Measurements from ENCODE around the gene AGR3. TPM values are rescaled to one million over a fixed set of nuclear protein-coding genes. Genes with fewer than 3 reads are reported as not detected.

Gene AGR3
- total RNA-seq, 1 experiment from 2014 or later = 0.57 TPM

DNA sequence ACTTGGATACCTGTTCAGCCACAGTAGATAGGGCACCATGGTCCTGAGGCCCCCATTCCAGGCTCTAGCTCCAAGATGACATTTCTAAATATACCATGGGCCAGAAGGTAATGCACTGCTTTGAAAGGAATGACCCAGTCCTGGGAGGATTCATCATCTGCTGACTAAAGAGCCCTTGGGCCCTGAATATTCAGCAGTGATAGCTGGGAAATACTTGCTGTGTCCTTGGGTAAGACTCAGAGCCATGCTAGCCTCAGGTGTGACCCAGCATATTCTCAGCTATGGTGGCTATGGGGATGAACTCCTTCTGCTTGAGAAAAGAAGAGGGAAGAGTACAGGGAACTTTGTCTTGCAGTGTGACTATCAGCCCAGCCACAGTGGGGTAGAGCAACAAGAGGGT lies 55.7 kb downstream of the AGR3 start:
- DNase-seq = no peak
- POLR2A ChIA-PET (ENCODE audit: unreplicated experiment) = interaction anchor here (0.7 kb wide), 1 partner anchor 73 kb away, joined by 5 read pairs; no protein-coding TSS in a partner anchor
- CTCF ChIA-PET = no interaction called here
- no peaks in the 10 kb centered on the region for H3K79me2 ChIP-seq (ENCODE audit: low read depth)
- no peaks in the 10 kb centered on the region for H3K36me3 ChIP-seq (ENCODE audit: low read depth)
- no peak overlapping the region for H3K4me3 ChIP-seq
- H2AFZ ChIP-seq = no peak overlapping the region
- no peaks in the 10 kb centered on the region for H3K4me1 ChIP-seq (replicated peaks; ENCODE audit: insufficient read depth)
- H3K9me2 ChIP-seq (ENCODE audit: insufficient read depth) = no peaks in the 10 kb centered on the region
- H3F3A ChIP-seq (ENCODE audit: insufficient read depth, low read depth) = no peaks in the 10 kb centered on the region
- no peak overlapping the region for H3K4me2 ChIP-seq
- no peak for TF ChIP-seq EZH2 (IDR thresholded peaks at IDR 0.05; ENCODE audit: low read depth)
- TF ChIP-seq, protein P1, sequence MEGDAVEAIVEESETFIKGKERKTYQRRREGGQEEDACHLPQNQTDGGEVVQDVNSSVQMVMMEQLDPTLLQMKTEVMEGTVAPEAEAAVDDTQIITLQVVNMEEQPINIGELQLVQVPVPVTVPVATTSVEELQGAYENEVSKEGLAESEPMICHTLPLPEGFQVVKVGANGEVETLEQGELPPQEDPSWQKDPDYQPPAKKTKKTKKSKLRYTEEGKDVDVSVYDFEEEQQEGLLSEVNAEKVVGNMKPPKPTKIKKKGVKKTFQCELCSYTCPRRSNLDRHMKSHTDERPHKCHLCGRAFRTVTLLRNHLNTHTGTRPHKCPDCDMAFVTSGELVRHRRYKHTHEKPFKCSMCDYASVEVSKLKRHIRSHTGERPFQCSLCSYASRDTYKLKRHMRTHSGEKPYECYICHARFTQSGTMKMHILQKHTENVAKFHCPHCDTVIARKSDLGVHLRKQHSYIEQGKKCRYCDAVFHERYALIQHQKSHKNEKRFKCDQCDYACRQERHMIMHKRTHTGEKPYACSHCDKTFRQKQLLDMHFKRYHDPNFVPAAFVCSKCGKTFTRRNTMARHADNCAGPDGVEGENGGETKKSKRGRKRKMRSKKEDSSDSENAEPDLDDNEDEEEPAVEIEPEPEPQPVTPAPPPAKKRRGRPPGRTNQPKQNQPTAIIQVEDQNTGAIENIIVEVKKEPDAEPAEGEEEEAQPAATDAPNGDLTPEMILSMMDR (conservative IDR thresholded peaks at IDR 0.05) = no peak
- BruUV-seq (replicated peaks) = no TSS peak
- H3K27me3 ChIP-seq (ENCODE audit: insufficient read depth, low read depth) = no peaks in the 10 kb centered on the region
- no peaks in the 10 kb centered on the region for H3K9me3 ChIP-seq (ENCODE audit: insufficient read depth, low read depth)
- no peak overlapping the region for H3K27ac ChIP-seq
- intact Hi-C loops (cut with micrococcal nuclease; ENCODE audit: unreplicated experiment) = no loop called here
- no peaks in the 10 kb centered on the region for H4K20me1 ChIP-seq (ENCODE audit: insufficient read depth)

DNA sequence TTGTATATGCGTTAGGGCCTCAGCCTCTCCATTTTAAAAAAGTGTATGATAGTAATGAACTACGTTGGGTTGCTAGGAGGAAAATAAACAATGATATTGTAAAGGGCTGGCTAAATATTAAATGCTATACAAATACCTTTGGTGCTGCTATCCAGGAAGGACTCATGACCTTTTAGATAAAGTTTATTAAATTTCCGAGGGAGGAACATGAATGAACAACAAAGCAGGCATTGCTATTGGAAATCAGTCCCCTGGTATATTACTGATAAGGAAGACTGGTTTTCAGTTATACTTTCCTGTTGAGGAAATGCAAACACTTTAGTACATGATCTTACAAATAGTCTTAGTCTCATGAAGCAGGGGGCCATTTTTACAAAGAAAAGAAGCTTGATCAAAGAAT lies 59.8 kb downstream of the AGR3 start:
- Histone ChIP-seq H3F3A (ENCODE audit: insufficient read depth, low read depth) (peaks cover 8% of the 10 kb centered on the region; the same call in 1 of the 2 replicates), H3K4me1 (replicated peaks; ENCODE audit: insufficient read depth) (peaks cover 13% of the 10 kb centered on the region), H3K36me3 (ENCODE audit: low read depth) (no peaks in the 10 kb centered on the region), H3K79me2 (ENCODE audit: low read depth) (no peaks in the 10 kb centered on the region), H3K4me3 (no peak overlapping the region), H3K27me3 (ENCODE audit: insufficient read depth, low read depth) (no peaks in the 10 kb centered on the region), H3K4me2 (no peak overlapping the region), H2AFZ (no peak overlapping the region), H4K20me1 (ENCODE audit: insufficient read depth) (no peaks in the 10 kb centered on the region), H3K27ac (no peak overlapping the region), H3K9me2 (ENCODE audit: insufficient read depth) (no peaks in the 10 kb centered on the region), H3K9me3 (ENCODE audit: insufficient read depth, low read depth) (peaks cover 10% of the 10 kb centered on the region; the same call in 1 of the 2 replicates)
- no peak for DNase-seq
- ChIA-PET POLR2A (ENCODE audit: unreplicated experiment) (no interaction called here), CTCF (no interaction called here)
- intact Hi-C loops (cut with micrococcal nuclease; ENCODE audit: unreplicated experiment) = no loop called here
- no TSS peak for BruUV-seq (replicated peaks)
- TF ChIP-seq EZH2 (IDR thresholded peaks at IDR 0.05; ENCODE audit: low read depth) = no peak
- TF ChIP-seq, protein P1 (conservative IDR thresholded peaks at IDR 0.05) = no peak

DNA sequence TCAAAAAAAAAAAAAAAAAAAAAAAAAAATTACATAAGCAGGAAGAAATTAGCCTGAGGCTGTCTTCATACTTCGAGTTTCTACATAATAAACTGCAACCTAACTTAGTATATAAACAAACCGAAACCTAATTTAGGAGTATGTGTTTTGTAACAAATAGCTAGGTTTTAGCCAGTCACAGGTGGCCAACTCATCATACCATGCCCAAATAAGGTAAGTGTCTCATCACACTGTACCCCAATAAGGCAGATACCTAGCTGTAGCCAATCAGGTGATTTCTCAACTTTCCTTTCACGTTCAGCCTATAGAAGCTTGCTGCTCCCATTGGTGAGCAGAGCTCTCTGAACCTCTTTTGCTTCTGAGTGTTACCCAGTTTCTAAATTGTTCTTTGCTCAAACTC lies 63.1 kb downstream of the AGR3 start:
- Histone ChIP-seq H3K4me3 (no peak overlapping the region), H3K27ac (no peak overlapping the region), H2AFZ (no peak overlapping the region), H3K79me2 (ENCODE audit: low read depth) (no peaks in the 10 kb centered on the region), H3K27me3 (ENCODE audit: insufficient read depth, low read depth) (no peaks in the 10 kb centered on the region), H3K36me3 (ENCODE audit: low read depth) (no peaks in the 10 kb centered on the region), H3K4me1 (replicated peaks; ENCODE audit: insufficient read depth) (peaks cover 16% of the 10 kb centered on the region), H3F3A (ENCODE audit: insufficient read depth, low read depth) (peaks cover 8% of the 10 kb centered on the region; the same call in 1 of the 2 replicates), H4K20me1 (ENCODE audit: insufficient read depth) (no peaks in the 10 kb centered on the region), H3K9me2 (ENCODE audit: insufficient read depth) (no peaks in the 10 kb centered on the region), H3K4me2 (no peak overlapping the region), H3K9me3 (ENCODE audit: insufficient read depth, low read depth) (peaks cover 10% of the 10 kb centered on the region; the same call in 1 of the 2 replicates)
- CTCF ChIA-PET = no interaction called here
- no TSS peak for BruUV-seq (replicated peaks)
- TF ChIP-seq, protein P1 (conservative IDR thresholded peaks at IDR 0.05) = no peak
- TF ChIP-seq EZH2 (IDR thresholded peaks at IDR 0.05; ENCODE audit: low read depth) = no peak
- DNase-seq = no peak
- intact Hi-C loops (cut with micrococcal nuclease; ENCODE audit: unreplicated experiment) = no loop called here
- POLR2A ChIA-PET (ENCODE audit: unreplicated experiment) = interaction anchor here (0.7 kb wide), 1 partner anchor 384 kb away, joined by 3 read pairs; no protein-coding TSS in a partner anchor

Measured in PC-9 (cell line).